Measurements from ENCODE around the gene ASCL1. TPM values are rescaled to one million over a fixed set of nuclear protein-coding genes. Genes with fewer than 3 reads are reported as not detected.

ASCL1 gene
- total and polyA plus RNA-seq, 2 of the 13 experiments (the other 11 are each of a cell fraction or from before 2014, with no cell fraction given) = not detected

GRCh38 chr12:102917026-102917787 lies 40.3 kb upstream of the ASCL1 start, which contains the start of gene PAH (continued):
- TF ChIP-seq CEBPZ (IDR thresholded peaks at IDR 0.05; ENCODE audit: low read length) (no peak), ZNF543 (CRISPR knock-in tag; IDR thresholded peaks at IDR 0.05) (no peak), REXO4 (CRISPR knock-in tag; IDR thresholded peaks at IDR 0.05; ENCODE audit: borderline replicate concordance) (no peak), ZFP36 (IDR thresholded peaks at IDR 0.05; ENCODE audit: borderline replicate concordance, low read depth, low read length, partially characterized antibody) (no peak), PHF20 (CRISPR knock-in tag; IDR thresholded peaks at IDR 0.05) (no peak), PHF5A (CRISPR knock-in tag; IDR thresholded peaks at IDR 0.05; ENCODE audit: low read depth, unreplicated experiment) (peak; percentile 69), GATAD1 (CRISPR knock-in tag; IDR thresholded peaks at IDR 0.05) (peak; percentile 54; the same call in 1 of the 2 replicates), ZBTB46 (CRISPR knock-in tag; IDR thresholded peaks at IDR 0.05; ENCODE audit: borderline replicate concordance) (no peak), ZNF691 (CRISPR knock-in tag; IDR thresholded peaks at IDR 0.05; ENCODE audit: borderline replicate concordance, low read depth) (no peak; the same call in none of the 2 replicates), ZNF451 (CRISPR knock-in tag; IDR thresholded peaks at IDR 0.05) (no peak; the same call in none of the 2 replicates), ZNF775 (CRISPR knock-in tag; IDR thresholded peaks at IDR 0.05; ENCODE audit: borderline replicate concordance) (no peak), NCOA5 (CRISPR knock-in tag; IDR thresholded peaks at IDR 0.05) (no peak), FOXP4 (CRISPR knock-in tag; IDR thresholded peaks at IDR 0.05) (peak; percentile 85), HDAC1 (CRISPR knock-in tag; IDR thresholded peaks at IDR 0.05) (peak; percentile 92), ZNF850 (CRISPR knock-in tag; conservative IDR thresholded peaks at IDR 0.05) (no peak), RARA (CRISPR knock-in tag; IDR thresholded peaks at IDR 0.05) (peak; percentile 59; the same call in 1 of the 2 replicates), CHD2 (IDR thresholded peaks at IDR 0.05; ENCODE audit: low read depth, low read length) (no peak), THYN1 (CRISPR knock-in tag; IDR thresholded peaks at IDR 0.05; ENCODE audit: borderline replicate concordance, low read depth) (no peak), HNF4A (CRISPR knock-in tag; IDR thresholded peaks at IDR 0.05) (peak; percentile 57; the same call in 1 of the 2 replicates), TBX2 (CRISPR knock-in tag; IDR thresholded peaks at IDR 0.05; ENCODE audit: borderline replicate concordance) (peak; percentile 94), WIZ (CRISPR knock-in tag; IDR thresholded peaks at IDR 0.05) (0 out of 2 replicates have a peak, but pooled peaks have one; percentile 58), MXI1 (IDR thresholded peaks at IDR 0.05; ENCODE audit: borderline replicate concordance, low read depth, low read length) (0 out of 3 replicates have a peak, but pooled peaks have one; percentile 52)

Data from HepG2 (cell line).